HG03066 (cell line): ENCODE measurements around the gene EMB.
"Not testable (repeated sequence)": the region's sequence is repeated elsewhere in the genome, so short reads cannot be mapped to it uniquely, and the experiment has no call there.

Experiments used
- ATAC-seq: cut with Tn5 transposase; IDR thresholded peaks from one replicate; pipeline ENCODE4 v1.9.1; 2021; ENCODE audit warnings: low read depth; ENCODE audit not compliant: unreplicated experiment

The EMB gene

GRCh38 chr5:50440651-50441492 lies at the start of gene EMB:
Gene EMB (minus strand): TSS chr5:50441288. CDS start chr5:50441151, 137 bp downstream.
- peak; percentile 57 for ATAC-seq

DNA sequence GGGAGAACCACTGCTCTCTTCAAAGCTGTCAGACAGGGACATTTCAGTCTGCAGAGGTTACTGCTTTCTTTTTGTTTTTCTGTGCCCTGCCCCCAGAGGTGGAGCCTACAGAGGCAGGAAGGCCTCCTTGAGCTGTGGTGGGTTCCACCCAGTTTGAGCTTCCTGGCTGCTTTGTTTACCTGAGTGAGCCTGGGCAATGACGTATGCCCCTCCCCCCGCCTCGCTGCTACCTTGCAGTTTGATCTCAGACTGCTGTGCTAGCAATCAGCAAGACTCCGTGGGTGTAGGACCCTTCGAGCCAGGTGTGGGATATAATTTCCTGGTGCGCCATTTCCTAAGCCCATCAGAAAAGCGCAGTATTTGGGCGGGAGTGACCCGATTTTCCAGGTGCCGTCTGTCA lies 48.4 kb upstream of the EMB start:
- not testable (repeated sequence) for ATAC-seq

DNA sequence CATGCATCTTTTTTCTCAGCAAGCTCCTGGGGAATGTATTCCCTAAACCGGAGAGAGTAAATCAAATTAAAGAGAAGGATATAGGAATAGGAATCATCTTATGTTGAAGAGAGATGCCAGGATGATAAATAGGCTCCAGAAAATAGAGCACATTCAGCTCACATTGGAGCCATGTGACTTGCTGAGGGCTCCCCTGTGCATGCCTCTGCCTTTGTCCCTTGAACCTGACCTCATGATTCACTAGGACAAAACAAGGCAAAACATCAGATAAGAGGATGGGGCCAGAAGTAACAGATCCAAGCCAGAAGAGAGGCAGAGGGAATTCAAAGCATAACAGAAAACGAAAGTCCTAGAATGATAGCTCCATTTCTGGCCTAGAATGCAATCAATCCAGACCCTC lies 37.7 kb upstream of the EMB start:
- not testable (repeated sequence) for ATAC-seq

DNA sequence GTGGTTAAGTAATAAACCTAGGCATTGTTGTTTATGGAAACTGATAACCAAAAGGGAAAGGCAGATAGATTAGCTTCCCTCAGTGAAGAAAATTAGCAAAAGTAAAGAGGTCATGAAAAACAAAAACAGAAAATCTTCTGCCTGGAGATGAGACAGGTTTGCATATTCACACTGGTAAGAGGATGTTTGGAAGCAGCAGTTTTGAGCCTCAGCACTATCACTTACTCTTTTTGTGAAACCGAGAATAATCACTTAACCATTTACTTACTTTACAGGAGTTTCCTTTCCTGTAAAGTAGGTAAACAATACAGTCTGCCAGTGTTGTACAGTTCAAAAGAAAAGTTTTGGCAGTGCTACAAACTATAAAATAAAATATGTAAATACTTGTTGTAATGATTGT lies 35.5 kb upstream of the EMB start:
- peak; percentile 98 for ATAC-seq

- not testable (repeated sequence) for ATAC-seq
These were observed 23.9 kb upstream of the EMB start for GRCh38 chr5:50465015-50465414.

- no peak for ATAC-seq
These were observed 22.6 kb upstream of the EMB start for GRCh38 chr5:50463726-50464125.

DNA sequence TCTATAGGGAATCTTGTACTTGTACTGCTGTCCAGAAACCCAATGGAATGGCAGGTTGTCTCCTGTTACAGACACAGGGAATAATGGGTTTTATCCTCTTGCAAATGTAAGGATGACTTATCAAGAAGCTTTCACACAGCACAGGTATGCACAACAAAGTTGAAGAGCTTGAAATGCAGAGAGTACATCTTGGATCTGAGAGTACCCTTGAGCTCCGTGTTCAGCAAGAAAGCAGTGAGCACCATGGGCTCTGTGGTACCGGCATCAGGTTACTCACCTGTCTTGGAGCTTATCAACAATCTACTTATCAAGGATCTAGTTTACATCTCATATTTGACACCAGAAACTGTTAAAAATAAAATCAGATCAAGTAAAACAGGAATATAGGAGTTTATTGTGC lies 22.0 kb upstream of the EMB start:
- ATAC-seq: no peak

DNA sequence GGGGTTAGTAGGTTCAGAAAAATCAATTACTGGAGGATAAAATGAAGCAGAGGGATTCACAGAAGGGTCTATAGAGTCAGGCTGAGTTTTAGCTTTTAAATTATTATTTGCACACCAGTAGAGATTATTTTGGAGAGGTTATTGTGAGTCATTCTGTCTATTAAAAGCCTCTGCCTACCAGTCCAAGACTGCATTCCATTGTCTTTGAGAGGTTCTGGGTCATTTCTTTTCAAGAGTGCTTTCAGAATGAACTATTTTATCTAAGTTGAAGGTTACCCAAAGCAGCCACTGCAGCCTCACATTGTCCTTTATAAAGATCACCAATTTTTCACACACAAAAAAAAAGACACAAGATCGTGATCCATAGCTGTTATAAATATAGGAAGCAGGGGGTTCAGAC lies 21.5 kb upstream of the EMB start:
- ATAC-seq: not testable (repeated sequence)

- not testable (repeated sequence) for ATAC-seq
These were observed 17.3 kb upstream of the EMB start for GRCh38 chr5:50458372-50458771.

GRCh38 chr5:50449241-50449640 lies 8.2 kb upstream of the EMB start:
- not testable (repeated sequence) for ATAC-seq

GRCh38 chr5:50447941-50448340 lies 6.9 kb upstream of the EMB start:
- ATAC-seq: no peak

DNA sequence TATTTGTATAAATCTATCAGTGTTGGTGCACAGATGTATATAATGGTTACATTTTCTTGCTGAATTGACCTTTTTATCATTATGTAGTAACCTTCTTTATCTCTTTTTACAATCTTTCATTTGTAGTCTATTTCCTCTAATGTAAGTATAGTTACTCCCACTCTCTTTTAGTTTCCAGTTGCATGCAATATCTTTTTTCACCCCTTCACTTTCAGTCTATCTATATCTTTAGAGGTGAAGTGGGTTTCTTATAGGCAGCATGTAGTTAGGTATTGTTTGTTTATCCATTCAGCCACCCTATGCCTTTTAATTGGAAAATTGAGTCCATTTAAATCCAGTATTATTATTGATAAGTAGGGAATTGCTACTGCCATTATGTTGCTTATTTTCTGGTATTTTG lies 6.1 kb upstream of the EMB start:
- ATAC-seq: no peak

DNA sequence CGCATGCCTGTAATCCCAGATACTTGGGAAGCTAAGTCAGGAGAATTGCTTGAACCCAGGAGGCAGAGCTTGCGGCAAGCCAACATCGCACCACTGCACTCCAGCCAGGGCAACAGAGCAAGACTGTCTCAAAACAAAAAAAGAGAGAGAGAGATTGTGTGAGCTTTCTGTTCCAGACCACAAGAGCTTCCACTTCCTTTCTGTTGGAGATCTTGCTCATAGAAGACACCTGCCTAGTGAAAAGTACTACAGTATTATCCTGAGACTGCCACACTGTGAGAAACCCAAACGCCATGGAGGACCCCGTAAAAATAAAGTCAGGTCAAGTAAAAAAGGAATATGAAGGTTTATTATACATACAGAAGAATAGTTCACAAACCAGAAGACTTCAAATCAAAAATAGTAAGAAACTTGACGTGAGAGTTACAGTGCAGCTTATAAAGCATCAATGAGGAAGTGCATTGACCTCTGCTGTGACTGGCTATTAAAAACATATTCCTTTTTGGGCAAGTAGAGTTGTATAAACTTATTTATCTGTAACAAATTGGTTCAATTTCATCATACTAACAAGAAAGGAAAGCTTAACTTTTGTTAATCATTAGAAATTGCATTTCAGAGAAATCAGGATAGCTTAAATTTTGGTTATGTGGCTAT lies 4.3 kb upstream of the EMB start:
- ATAC-seq: peak; percentile 71

DNA sequence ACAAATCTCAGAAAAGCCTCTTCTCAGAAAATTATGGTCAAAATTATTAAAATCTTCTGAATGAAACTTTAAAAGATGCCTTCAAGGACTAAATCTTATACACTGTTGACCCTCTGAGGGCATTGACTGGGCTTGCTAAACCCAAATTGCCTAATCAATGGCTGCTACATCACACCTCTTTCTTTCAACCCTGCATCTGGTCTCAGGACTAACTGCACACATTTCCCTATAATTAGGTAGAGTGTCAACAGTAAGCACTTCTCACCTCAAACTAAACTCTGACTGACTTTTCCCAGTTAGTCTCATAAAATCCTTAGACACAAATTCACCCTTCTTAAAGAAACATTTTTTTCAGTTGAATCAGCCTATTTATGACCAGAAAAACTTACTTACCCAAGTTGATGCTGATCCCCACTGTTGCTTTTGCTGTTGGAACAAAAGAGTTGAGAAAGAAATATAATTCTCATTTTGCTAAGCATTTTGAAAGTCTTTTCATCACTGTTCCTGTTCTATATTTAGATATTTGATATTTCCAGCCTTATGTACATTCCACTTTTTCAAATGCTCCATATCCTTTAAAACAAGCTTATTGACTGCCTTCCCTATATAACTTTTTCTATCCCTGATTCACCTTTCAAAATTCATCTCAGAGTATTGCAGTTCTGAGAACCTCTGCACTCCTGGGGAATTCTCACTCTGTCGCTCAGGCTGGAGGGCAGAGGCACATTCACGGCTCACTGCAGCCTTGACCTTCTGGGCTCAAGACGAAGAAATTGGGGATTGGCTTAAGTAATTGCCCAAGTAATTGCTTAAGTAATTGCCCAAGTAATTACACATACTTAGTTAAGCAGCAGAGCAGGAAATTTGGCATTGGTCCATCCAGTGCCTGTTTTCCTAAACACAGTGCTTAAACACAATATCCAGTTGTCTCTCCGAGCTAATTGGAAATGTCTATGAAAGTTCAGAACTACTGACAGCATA lies 1.8 kb upstream of the EMB start:
- ATAC-seq: not testable (repeated sequence)

GRCh38 chr5:50441493-50441955 lies 436 bp upstream of the EMB start:
- ATAC-seq: no peak

GRCh38 chr5:50439221-50439620 lies 1.9 kb downstream of the EMB start:
- no peak for ATAC-seq

DNA sequence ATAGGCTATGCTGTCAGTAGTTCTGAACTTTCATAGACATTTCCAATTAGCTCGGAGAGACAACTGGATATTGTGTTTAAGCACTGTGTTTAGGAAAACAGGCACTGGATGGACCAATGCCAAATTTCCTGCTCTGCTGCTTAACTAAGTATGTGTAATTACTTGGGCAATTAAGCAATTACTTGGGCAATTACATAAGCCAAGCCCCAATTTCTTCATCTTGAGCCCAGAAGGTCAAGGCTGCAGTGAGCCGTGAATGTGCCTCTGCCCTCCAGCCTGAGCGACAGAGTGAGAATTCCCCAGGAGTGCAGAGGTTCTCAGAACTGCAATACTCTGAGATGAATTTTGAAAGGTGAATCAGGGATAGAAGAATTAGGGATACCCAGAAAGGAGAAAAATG lies 3.0 kb downstream of the EMB start:
- not testable (repeated sequence) for ATAC-seq

DNA sequence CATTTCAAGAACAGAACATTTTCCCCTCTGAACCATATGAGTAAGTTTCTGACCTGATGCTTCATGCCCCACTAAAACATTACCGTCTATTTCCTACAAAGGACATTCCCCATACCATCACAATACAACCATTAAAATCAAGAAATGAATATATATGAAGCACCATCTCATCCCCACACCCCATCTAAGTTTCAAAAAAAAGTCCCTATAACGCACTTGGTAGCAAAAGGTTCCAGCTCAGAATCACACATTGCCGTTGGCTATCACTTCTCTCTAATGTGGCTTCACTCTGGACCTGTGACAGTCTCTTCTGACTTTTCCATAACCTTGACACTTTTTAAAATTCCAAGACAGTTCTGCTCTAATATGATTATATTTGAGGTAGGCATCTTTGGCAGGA lies 5.9 kb downstream of the EMB start:
- no peak for ATAC-seq

DNA sequence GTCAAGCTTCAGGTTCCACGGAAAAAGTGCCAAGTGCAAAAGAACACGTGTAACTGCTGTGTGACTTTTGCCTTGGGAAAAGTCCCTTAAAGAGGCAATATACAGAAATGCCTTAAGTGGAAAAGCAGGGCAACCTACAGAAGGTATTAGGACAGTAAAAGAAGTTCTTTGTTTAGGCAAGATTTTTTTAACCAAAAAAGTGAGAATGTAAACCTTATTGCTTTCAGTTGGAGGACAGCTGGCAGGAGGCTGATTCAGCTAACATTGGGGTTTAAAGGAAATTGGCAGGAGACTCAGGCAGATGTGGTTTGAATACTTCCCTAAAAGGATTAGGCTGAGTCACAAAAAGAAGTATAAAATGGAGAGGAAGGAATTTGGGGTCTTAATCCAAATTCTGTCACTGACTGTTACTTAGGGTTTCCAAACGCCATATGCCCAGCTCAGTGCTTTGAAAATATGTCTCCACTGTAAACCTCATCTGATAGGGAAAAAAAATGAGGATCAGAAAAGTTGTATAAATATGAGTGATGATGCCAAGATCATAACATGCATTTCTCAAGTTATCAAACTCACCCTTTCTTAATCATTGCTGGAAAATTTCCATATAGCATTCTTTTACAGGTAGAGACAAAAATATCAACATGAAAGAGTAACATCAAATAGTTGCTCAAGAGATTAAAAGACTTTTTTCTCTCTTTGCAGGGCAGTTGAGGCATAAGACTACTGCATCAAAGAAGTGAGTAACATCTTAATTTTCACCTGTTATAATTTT lies 9.8 kb downstream of the EMB start:
- not testable (repeated sequence) for ATAC-seq
